GM12864 (cell line): ENCODE measurements around the gene JUND.

Experiments
- DNase-seq: peaks from one replicate; pipeline ENCODE4 v3.0.0-alpha.2; 2011; ENCODE audit warnings: low read depth
- H3K4me3 ChIP-seq: 2 replicates; pipeline ENCODE4 v1.5.1; 2011; ENCODE audit warnings: mild to moderate bottlenecking, low read depth, low read length, control low read depth
- CTCF ChIP-seq: IDR thresholded peaks from 2 replicates; pipeline ENCODE4 v1.5.1; 2011; ENCODE audit warnings: low read depth, mild to moderate bottlenecking, moderate library complexity, low read length, control low read depth, inconsistent platforms; ENCODE audit errors: missing control alignments

Gene JUND

GRCh38 chr19:18261474-18261873, 19.9 kb downstream of the JUND start:
- H3K4me3 ChIP-seq: no peak overlapping the region
- TF ChIP-seq CTCF: no peak
- DNase-seq: no peak

- DNase-seq: no peak
- no peak overlapping the region for H3K4me3 ChIP-seq
- no peak for TF ChIP-seq CTCF
These were observed 21.5 kb downstream of the JUND start for GRCh38 chr19:18259893-18260292.

- H3K4me3 ChIP-seq: no peak overlapping the region
- no peak for DNase-seq
- no peak for TF ChIP-seq CTCF
These were observed 23.6 kb downstream of the JUND start for GRCh38 chr19:18257503-18258470.

GRCh38 chr19:18254546-18255503, 26.6 kb downstream of the JUND start:
- peak; percentile 23 for TF ChIP-seq CTCF
- DNase-seq: no peak
- no peak overlapping the region for H3K4me3 ChIP-seq

GRCh38 chr19:18253716-18254115, 27.7 kb downstream of the JUND start:
- no peak for TF ChIP-seq CTCF
- H3K4me3 ChIP-seq: no peak overlapping the region
- no peak for DNase-seq

- no peak for TF ChIP-seq CTCF
- DNase-seq: no peak
- no peak overlapping the region for H3K4me3 ChIP-seq
These were observed 28.3 kb downstream of the JUND start for GRCh38 chr19:18253130-18253529.
